NT2/D1 (cell line): Measurements from ENCODE around the gene RPL38.

Source experiments
- SUZ12 ChIP-seq: IDR thresholded peaks from 2 replicates; pipeline ENCODE4 v1.6.1; 2011; ENCODE audit not compliant: insufficient read length, insufficient read depth; ENCODE audit errors: extremely low read depth
- YY1 ChIP-seq: IDR thresholded peaks from 2 replicates; pipeline ENCODE4 v1.6.1; 2011; ENCODE audit not compliant: insufficient read length, insufficient read depth
- ZNF274 ChIP-seq: IDR thresholded peaks from 2 replicates; pipeline ENCODE4 v1.6.1; 2011; ENCODE audit warnings: mild to moderate bottlenecking, low read depth, low read length

GRCh38 chr17:74250324-74250995, 47.0 kb downstream of the RPL38 start:
- TF ChIP-seq ZNF274: no peak
- no peak for TF ChIP-seq SUZ12
- no peak for TF ChIP-seq YY1
